ENCODE measurements around the gene METTL27. TPM values are rescaled to one million over a fixed set of nuclear protein-coding genes. Genes with fewer than 3 reads are reported as not detected.
"Not testable (repeated sequence)": the region's sequence is repeated elsewhere in the genome, so short reads cannot be mapped to it uniquely, and the experiment has no call there.

The METTL27 gene
- total and polyA plus RNA-seq, 2 experiments from 2014 or later = 10.1 to 11.0 TPM

GRCh38 chr7:73847941-73848723, 5.8 kb upstream of the METTL27 start (continued):
- no peak for TF ChIP-seq ZNF462 (CRISPR knock-in tag; IDR thresholded peaks at IDR 0.05)
- no peak for TF ChIP-seq EZH2phosphoT487 (IDR thresholded peaks at IDR 0.05; ENCODE audit: unreplicated experiment)
- TF ChIP-seq ZNF331 (CRISPR knock-in tag; IDR thresholded peaks at IDR 0.05; ENCODE audit: low read depth) = no peak

GRCh38 chr7:73845701-73846195, 3.4 kb upstream of the METTL27 start:
- not testable (repeated sequence) for DNase-seq (ENCODE audit: low spot score); H3K36me3 Mint-ChIP-seq (ENCODE audit: low read depth); H3K27ac ChIP-seq (ENCODE audit: low read depth); H4K20me1 ChIP-seq (replicated peaks; ENCODE audit: insufficient read depth); H3K9me2 ChIP-seq (ENCODE audit: insufficient read depth); H3K4me1 ChIP-seq (ENCODE audit: insufficient read depth); H3K27me3 Mint-ChIP-seq (ENCODE audit: insufficient read depth, low read depth, poor library complexity); H3K27ac Mint-ChIP-seq; H3K36me3 ChIP-seq (ENCODE audit: insufficient read depth); ATAC-seq; H3K27me3 ChIP-seq (ENCODE audit: insufficient read depth); H3K4me3 ChIP-seq; H3K4me3 Mint-ChIP-seq; H3F3A ChIP-seq (replicated peaks; ENCODE audit: low read depth); H3K4me2 ChIP-seq; H3K4me1 Mint-ChIP-seq; H3K79me2 ChIP-seq (replicated peaks; ENCODE audit: insufficient read depth)
- peaks cover 15% of the 10 kb centered on the region for H3K9me3 Mint-ChIP-seq
- peak overlapping the region; percentile 76; the same call in 1 of the 2 replicates for H2AFZ ChIP-seq
